GM18508 (cell line): ENCODE data around the gene MAPK1.
"Not testable (repeated sequence)": the region's sequence is repeated elsewhere in the genome, so short reads cannot be mapped to it uniquely, and the experiment has no call there.

Experiments used
- ATAC-seq: cut with Tn5 transposase; IDR thresholded peaks from one replicate; pipeline ENCODE4 v1.9.1; 2021; ENCODE audit warnings: moderate number of reproducible peaks; ENCODE audit not compliant: insufficient read depth, unreplicated experiment

The MAPK1 gene

DNA sequence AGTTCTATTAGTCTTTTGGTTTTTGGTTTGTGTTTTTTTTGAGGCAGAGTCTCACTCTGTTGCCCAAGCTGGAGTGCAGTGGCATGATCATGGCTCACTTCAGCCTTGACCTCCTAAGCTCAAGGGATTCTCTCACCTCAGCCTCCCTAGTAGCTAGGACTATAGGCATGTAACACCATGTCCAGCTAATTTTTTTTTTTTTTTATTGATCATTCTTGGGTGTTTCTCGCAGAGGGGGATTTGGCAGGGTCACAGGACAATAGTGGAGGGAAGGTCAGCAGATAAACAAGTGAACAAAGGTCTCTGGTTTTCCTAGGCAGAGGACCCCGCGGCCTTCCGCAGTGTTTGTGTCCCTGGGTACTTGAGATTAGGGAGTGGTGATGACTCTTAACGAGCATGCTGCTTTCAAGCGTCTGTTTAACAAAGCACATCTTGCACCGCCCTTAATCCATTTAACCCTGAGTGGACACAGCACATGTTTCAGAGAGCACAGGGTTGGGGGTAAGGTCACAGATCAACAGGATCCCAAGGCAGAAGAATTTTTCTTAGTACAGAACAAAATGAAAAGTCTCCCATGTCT is 15.4 kb upstream of the MAPK1 start:
- not testable (repeated sequence) for ATAC-seq

- no peak for ATAC-seq
Measured at GRCh38 chr22:21881841-21882753, 14.7 kb upstream of the MAPK1 start.

- no peak for ATAC-seq
Measured at GRCh38 chr22:21876486-21877176, 9.2 kb upstream of the MAPK1 start.

DNA sequence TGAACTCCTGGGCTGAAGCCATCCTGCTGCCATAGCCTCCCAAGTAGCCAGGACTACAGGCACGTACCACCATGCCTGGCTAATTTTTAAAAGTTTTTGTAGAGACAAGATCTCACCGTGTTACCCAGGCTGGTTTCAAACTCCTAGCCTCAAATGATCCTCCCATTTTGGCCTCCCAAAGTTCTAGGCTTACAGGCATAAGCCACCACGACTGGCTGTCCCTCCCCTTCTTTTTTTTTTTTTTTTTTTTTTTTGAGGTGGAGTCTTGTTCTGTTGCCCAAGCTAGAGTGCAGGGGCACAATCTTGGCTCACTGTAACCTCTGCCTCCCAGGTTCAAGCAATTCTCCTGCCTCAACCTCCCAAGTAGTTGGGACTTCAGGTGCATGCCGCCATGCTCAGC is 7.5 kb upstream of the MAPK1 start:
- not testable (repeated sequence) for ATAC-seq

GRCh38 chr22:21873619-21874018 is 6.2 kb upstream of the MAPK1 start:
- no peak for ATAC-seq

GRCh38 chr22:21872741-21873140 is 5.3 kb upstream of the MAPK1 start:
- not testable (repeated sequence) for ATAC-seq

DNA sequence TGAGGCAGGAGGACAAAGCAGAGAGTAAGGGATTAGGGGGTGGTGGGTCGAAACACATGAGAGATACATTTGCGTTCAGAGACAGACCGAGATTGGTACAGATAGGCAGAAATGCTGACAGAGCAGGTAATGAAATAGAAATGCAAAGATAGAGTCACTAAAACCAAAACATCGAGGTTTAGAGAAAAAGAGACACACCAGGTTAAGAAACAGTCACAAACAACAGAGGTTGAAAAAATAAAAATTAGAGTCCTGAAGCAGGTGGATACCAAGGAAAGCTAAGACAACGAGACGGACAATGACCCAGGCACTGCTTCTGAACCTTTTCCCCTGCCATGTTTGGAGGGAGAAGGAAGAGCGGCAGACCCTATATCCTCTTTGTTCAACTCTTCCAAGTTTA is 1.2 kb upstream of the MAPK1 start:
- no peak for ATAC-seq

DNA sequence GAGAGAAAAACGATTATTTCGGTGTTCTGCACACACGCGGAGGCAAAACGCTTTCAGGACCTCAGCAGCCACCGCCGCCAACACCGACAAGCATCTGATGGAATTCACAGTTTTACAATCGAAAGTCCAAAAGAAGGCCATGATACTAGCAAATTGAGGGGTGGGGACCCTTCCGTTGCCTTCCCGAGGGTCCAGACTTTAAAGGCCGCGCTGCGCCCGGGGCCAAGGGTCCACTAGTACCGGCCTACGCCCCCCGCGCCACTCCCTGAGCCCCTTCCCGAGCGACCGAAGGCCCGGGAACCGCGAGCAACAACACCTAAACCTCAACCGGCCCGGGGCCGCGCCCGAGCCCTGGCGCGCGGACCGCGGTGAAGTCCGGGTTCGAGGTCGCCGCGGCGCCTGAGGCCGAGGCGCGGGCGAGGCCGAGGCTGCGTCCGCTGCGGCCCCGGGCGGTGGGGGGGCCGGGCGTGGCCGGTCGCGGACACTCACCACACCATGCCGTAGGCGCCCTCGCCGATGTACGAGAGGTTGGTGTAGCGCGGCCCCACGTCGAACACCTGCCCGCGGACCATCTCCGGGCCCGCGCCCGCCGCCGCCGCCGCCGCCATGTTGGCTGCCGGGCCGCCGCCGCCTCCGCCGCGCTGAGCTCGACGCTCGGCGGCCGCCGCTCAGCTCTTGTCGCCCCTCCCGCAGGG is 465 bp downstream of the MAPK1 start:
- ATAC-seq = peak; percentile 8

DNA sequence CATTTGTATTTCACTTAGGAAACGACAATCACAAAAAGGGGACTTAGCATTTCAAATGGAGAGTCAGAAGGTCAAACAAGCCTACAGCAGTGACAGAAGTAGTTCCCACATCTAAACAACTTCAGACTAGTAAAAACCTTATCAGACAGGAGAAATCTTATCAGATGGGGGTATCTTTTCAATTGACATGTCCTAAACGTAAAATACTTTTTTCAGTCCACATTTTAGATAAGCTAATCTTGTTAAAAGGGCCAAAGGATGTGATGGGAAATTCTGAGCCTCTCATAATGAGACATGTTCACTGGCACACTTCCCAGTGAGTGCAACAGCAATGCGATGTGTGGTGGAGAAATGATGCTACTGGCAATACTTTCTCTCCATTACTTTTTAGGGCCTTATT is 2.4 kb downstream of the MAPK1 start:
- no peak for ATAC-seq

DNA sequence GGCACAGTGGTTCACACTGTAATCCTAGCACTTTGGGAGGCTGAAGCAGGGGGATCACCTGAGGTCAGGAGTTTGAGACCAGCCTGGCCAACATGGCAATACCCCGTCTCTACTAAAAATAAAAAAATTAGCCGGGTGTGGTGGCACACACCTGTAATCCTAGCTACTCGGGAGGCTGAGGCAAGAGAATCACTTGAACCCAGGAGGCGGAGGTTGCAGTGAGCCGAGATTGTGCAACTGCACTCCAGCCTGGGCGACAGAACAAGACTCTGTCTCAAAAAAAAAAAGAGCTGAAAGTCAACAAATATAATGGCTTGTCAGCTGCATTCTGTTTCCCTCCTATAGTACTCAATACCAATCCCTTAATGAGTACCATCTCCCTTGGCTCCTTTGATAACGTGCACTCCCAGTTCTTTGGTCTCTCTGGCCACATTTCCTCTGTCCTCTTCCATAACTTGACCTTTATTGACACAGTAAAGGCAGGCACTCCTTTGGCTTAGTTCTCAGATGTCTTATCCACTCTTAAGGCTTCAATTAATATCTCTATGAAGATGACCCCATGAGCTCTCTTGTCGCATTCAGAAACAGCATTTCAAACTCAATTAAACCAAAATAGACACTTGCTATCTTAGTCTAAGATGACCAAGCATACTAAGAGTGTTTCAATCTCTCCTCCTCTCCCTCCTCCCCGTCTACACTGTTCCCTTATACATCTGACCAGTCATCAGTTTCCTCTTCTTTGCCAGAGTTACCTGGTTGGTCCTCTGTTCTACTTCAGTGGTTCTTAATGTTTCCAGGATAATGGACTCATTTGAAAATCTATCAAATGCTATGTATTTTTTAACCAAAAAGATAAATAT is 4.8 kb downstream of the MAPK1 start:
- no peak for ATAC-seq

DNA sequence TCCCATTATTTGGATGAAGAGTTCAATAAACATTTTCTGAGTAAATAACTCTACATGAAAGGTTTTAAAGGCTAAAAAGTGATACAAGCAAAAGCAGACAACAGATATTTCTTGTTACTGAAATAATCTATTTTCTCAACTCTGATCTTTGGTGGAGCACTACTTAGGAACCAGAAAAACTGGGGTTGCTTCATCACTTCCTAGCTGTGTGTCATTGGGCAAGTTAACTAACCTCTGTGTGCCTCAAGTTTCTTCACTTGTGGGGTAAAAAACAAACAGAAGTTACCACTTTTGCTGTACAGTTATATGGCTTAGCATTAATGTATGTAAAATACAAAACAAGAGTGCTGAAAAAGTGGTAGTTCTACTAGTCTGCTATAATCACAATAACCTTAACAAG is 5.6 kb downstream of the MAPK1 start:
- no peak for ATAC-seq

- ATAC-seq = no peak
Measured at GRCh38 chr22:21861264-21861848, 6.1 kb downstream of the MAPK1 start.

DNA sequence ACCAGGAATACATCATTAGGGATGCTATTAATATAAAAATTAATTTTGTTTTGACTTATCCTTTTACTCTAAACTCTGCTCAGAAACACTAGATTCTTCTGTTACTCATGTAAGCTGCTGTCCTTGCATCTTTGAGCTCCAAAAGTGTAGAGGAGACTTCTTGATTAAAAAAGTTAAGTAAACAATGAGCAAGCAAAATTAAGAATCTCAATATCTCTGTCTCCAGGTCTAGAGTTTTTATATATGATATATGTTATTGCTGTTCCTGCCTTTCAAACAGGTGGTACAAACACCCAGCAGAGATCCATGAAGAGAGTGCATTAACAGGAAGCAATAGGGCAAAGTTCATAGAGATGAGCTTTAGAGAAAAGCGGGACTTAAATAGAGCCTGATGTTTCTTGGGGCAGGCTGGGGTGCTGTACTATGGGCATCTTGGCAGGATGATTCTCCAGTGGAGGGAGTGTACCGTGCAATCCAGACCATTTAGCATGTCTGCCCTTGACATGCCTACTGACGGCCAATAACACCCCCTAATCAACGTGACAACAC is 6.9 kb downstream of the MAPK1 start:
- no peak for ATAC-seq

- ATAC-seq = no peak
Measured at GRCh38 chr22:21858025-21858764, 9.2 kb downstream of the MAPK1 start.

GRCh38 chr22:21857481-21857914 is 9.9 kb downstream of the MAPK1 start:
- ATAC-seq = no peak

DNA sequence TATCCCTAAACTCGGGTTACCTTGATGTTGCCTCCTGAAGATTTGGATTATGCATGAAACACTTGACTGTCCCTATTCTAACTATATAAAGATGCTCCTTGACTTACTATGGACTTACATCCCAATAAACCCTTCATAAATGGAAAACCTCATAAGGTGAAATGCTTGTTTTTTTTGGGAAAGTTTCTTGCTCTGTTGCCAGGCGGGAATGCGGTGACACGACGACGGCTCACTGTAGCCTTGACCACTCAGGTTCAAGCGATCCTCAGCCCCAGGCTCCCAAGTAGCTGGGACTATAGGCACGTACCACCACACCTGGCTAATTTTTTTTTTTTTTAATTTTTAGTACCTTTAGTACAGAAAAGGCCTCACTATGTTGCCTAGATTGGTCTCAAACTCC is 10.6 kb downstream of the MAPK1 start:
- ATAC-seq = no peak

DNA sequence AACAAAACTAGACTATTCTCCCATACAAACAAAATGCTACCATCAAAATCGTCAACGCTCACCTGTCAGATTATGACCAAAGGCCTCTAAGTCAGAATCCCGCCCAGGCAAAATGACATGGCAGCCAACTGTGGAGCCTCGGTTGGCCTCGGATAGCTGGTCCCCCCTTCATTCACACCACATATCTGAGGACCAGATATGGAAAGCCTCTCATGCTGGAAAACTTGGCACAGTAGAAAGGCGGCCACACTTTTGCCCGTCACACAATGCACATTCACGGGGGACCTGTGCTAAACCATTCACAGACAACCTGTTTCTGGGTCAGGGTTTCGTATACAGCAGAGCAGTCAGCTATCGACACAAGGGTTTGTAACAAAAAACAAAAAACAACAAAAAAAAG is 11.2 kb downstream of the MAPK1 start:
- ATAC-seq = no peak

DNA sequence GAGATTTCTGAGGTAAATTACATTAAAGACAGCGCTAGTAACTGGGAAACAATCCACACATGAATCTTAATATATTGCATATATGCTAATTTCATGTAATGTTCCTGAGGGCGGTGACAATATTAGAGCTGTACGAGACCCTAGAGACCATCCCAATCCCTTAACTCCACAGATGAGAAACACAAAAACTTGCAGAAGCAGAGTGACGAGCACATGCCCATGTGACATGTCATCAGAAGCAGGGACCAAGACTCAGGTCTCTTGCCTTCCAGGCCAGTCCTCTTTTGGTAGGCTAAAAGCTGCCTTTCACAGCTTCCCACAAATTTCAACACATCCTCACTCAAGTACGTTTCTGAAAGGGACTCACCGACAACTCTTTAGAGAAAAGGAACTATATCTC is 11.8 kb downstream of the MAPK1 start:
- ATAC-seq = no peak
